HCT116 (cell line): ENCODE measurements around the gene CAGE1.

Experiments
- CEBPB ChIP-seq: IDR thresholded peaks from 2 replicates; pipeline ENCODE4 v1.6.1; 2012; ENCODE audit warnings: low read depth
- EZH2 ChIP-seq: fragments of 200-600 bp; sonication (generic); IDR thresholded peaks from 2 replicates; pipeline ENCODE4 v1.6.1; 2017; ENCODE audit warnings: antibody characterized with exemption, mixed run types
- EZH2phosphoT487 ChIP-seq: fragments of 200-600 bp; IDR thresholded peaks from 2 replicates; pipeline ENCODE4 v1.6.1; 2018; ENCODE audit warnings: antibody characterized with exemption, borderline replicate concordance
- JUND ChIP-seq: IDR thresholded peaks from 2 replicates; pipeline ENCODE4 v1.6.1; 2012
- POLR2A ChIP-seq: IDR thresholded peaks from 2 replicates; pipeline ENCODE4 v1.7.0; 2011; ENCODE audit warnings: borderline replicate concordance; ENCODE audit not compliant: insufficient read depth, insufficient read length; ENCODE audit errors: extremely low read depth
- POLR2AphosphoS5 ChIP-seq: IDR thresholded peaks from 2 replicates; pipeline ENCODE4 v1.6.1; 2011; ENCODE audit warnings: mild to moderate bottlenecking, low read depth, low read length, moderate library complexity
- RAD21 ChIP-seq: IDR thresholded peaks from 2 replicates; pipeline ENCODE4 v1.6.1; 2012; ENCODE audit warnings: low read depth, mild to moderate bottlenecking
- YY1 ChIP-seq: IDR thresholded peaks from 2 replicates; pipeline ENCODE4 v1.6.1; 2011; ENCODE audit warnings: low read length, low read depth, moderate library complexity, mild to moderate bottlenecking; ENCODE audit not compliant: insufficient replicate concordance; ENCODE audit errors: extremely low read depth
- TF ChIP-seq, protein P1 (sequence below), 3 experiments: fragments of 200-600 bp in 1 of 3; sonication (generic) in 1 of 3; IDR thresholded peaks in 2 of 3; conservative IDR thresholded peaks in 1 of 3; 2 replicates each; pipeline ENCODE4 v1.5.1; 2012 to 2017; ENCODE audit warnings: low read depth in 2 of 3, low read length in 2 of 3, antibody characterized with exemption in 1 of 3, borderline replicate concordance in 1 of 3, control low read depth in 1 of 3, mild to moderate bottlenecking in 1 of 3, mixed read lengths in 1 of 3, mixed run types in 1 of 3, moderate library complexity in 1 of 3; ENCODE audit not compliant: insufficient read depth in 1 of 3
- TF ChIP-seq, protein P2 (sequence below): IDR thresholded peaks from 2 replicates; pipeline ENCODE4 v1.6.1; 2012
- TF ChIP-seq, protein P3 (sequence below): IDR thresholded peaks from 2 replicates; pipeline ENCODE4 v1.6.1; 2012

DNA sequence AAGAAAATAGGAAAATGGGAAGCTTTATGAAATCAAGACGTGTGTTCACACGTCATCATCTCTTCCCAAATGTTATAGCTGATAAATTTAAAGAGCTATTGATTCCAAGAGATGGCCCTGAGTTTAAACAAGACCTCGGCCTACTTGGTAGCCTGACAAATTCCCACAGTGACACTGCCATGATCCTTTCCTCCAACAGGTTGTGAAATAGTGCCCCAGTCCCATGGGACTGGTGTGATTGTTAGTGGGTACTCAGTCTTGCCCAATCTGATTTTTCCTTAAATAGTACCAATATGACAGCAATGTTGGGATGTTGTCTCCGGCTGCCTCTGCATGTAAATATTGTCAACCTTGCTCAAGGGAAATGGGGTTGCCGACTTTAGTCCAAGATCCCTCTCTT lies 34.5 kb upstream of the CAGE1 start:
- TF ChIP-seq POLR2A (no peak), POLR2AphosphoS5 (no peak), JUND (no peak), EZH2 (no peak), RAD21 (no peak), EZH2phosphoT487 (no peak), YY1 (no peak), CEBPB (no peak)
- TF ChIP-seq, protein P1, sequence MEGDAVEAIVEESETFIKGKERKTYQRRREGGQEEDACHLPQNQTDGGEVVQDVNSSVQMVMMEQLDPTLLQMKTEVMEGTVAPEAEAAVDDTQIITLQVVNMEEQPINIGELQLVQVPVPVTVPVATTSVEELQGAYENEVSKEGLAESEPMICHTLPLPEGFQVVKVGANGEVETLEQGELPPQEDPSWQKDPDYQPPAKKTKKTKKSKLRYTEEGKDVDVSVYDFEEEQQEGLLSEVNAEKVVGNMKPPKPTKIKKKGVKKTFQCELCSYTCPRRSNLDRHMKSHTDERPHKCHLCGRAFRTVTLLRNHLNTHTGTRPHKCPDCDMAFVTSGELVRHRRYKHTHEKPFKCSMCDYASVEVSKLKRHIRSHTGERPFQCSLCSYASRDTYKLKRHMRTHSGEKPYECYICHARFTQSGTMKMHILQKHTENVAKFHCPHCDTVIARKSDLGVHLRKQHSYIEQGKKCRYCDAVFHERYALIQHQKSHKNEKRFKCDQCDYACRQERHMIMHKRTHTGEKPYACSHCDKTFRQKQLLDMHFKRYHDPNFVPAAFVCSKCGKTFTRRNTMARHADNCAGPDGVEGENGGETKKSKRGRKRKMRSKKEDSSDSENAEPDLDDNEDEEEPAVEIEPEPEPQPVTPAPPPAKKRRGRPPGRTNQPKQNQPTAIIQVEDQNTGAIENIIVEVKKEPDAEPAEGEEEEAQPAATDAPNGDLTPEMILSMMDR (IDR thresholded peaks at IDR 0.05 in 2 of 3, conservative IDR thresholded peaks at IDR 0.05 in 1 of 3; ENCODE audit: borderline replicate concordance in 1 of 3, insufficient read depth in 1 of 3, low read depth in 2 of 3, low read length in 2 of 3) = no peak
- TF ChIP-seq, protein P2, sequence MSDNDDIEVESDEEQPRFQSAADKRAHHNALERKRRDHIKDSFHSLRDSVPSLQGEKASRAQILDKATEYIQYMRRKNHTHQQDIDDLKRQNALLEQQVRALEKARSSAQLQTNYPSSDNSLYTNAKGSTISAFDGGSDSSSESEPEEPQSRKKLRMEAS = no peak
- TF ChIP-seq, protein P3, sequence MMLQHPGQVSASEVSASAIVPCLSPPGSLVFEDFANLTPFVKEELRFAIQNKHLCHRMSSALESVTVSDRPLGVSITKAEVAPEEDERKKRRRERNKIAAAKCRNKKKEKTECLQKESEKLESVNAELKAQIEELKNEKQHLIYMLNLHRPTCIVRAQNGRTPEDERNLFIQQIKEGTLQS = no peak
